Loucy (cell line): Measurements from ENCODE around the gene TXNDC17.
"Not testable (repeated sequence)": the region's sequence is repeated elsewhere in the genome, so short reads cannot be mapped to it uniquely, and the experiment has no call there.

Experiments
- H2AFZ ChIP-seq: fragments of 200-600 bp; sonication (generic); 2 replicates; pipeline ENCODE4 v1.6.0; 2016; ENCODE audit warnings: antibody characterized with exemption, mild to moderate bottlenecking, low read length, moderate library complexity
- H3F3A ChIP-seq: fragments of 200-600 bp; 2 replicates; pipeline ENCODE4 v1.6.0; 2016; ENCODE audit warnings: antibody characterized with exemption, low read depth, mild to moderate bottlenecking
- H3K27me3 ChIP-seq: fragments of 200-600 bp; sonication (generic); 2 replicates; pipeline ENCODE4 v1.6.1; 2014; ENCODE audit warnings: low read length, mild to moderate bottlenecking; ENCODE audit not compliant: insufficient read depth, poor library complexity, severe bottlenecking
- H3K36me3 ChIP-seq: fragments of 200-600 bp; sonication (generic); 2 replicates; pipeline ENCODE4 v1.6.1; 2016; ENCODE audit warnings: low read length; ENCODE audit not compliant: insufficient read depth
- H3K4me1 ChIP-seq: fragments of 200-600 bp; sonication (generic); 2 replicates; pipeline ENCODE4 v1.5.1; 2014; ENCODE audit warnings: low read length, mild to moderate bottlenecking; ENCODE audit not compliant: insufficient read depth, poor library complexity, severe bottlenecking
- H3K4me2 ChIP-seq: fragments of 200-600 bp; sonication (generic); 2 replicates; pipeline ENCODE4 v1.6.0; 2014; ENCODE audit warnings: antibody characterized with exemption, low read length, low read depth, mild to moderate bottlenecking; ENCODE audit not compliant: poor library complexity, severe bottlenecking
- H3K4me3 ChIP-seq: fragments of 200-600 bp; sonication (generic); 2 replicates; pipeline ENCODE4 v1.5.1; 2014; ENCODE audit warnings: low read length, mild to moderate bottlenecking, mixed read lengths; ENCODE audit not compliant: poor library complexity, severe bottlenecking
- H3K79me2 ChIP-seq: fragments of 200-600 bp; sonication (generic); 2 replicates; pipeline ENCODE4 v1.6.1; 2014; ENCODE audit warnings: low read length; ENCODE audit not compliant: insufficient read depth
- H3K9ac ChIP-seq: fragments of 200-600 bp; sonication (generic); 2 replicates; pipeline ENCODE4 v1.6.0; 2014; ENCODE audit warnings: mild to moderate bottlenecking, low read depth, low read length, moderate library complexity; ENCODE audit not compliant: poor library complexity, severe bottlenecking
- H3K9me2 ChIP-seq: fragments of 200-600 bp; sonication (generic); replicated peaks from 2 replicates; pipeline ENCODE4 v1.6.1; 2016; ENCODE audit warnings: low read depth, low read length, mixed read lengths
- H3K9me3 ChIP-seq: fragments of 200-600 bp; sonication (generic); 2 replicates; pipeline ENCODE4 v1.6.1; 2014; ENCODE audit warnings: mild to moderate bottlenecking, antibody characterized with exemption, low read length, low read depth; ENCODE audit not compliant: insufficient read depth
- H4K20me1 ChIP-seq: fragments of 200-600 bp; sonication (generic); 2 replicates; pipeline ENCODE4 v1.6.0; 2014; ENCODE audit warnings: antibody characterized with exemption, low read length, mild to moderate bottlenecking; ENCODE audit not compliant: insufficient read depth, poor library complexity, severe bottlenecking
- EZH2phosphoT487 ChIP-seq: fragments of 200-600 bp; IDR thresholded peaks from 2 replicates; pipeline ENCODE4 v1.6.1; 2018; ENCODE audit warnings: antibody characterized with exemption, mild to moderate bottlenecking, moderate library complexity, borderline replicate concordance
- TF ChIP-seq, protein P1 (sequence below): fragments of 200-600 bp; sonication (generic); conservative IDR thresholded peaks from 2 replicates; pipeline ENCODE4 v1.5.1; 2014; ENCODE audit warnings: mild to moderate bottlenecking, antibody characterized with exemption, low read length

The TXNDC17 gene

DNA sequence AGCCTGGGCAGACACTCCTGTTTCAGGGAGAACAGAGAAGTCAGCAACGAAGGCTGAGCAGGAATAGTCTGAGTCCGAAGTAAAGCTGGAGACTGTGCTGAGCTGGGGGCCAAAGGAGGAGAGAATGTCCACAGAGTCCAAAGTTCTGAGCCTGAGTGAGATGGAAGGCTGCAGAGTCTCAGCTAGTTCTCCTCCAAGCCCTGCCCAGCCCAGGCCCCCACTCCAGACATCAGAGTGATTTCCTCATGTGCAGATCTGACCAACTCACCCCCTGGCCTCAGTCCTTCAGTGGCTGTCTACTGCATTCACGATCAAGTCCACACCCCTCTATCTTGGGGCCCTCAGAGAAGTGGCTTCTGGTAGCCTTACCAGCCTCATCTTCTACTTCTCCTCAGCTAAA is 50.7 kb downstream of the TXNDC17 start:
- no peaks in the 10 kb centered on the region for H3K36me3 ChIP-seq
- H3K4me1 ChIP-seq: no peaks in the 10 kb centered on the region
- H4K20me1 ChIP-seq: no peaks in the 10 kb centered on the region
- no peaks in the 10 kb centered on the region for H3F3A ChIP-seq
- no peak for TF ChIP-seq EZH2phosphoT487
- TF ChIP-seq, protein P1, sequence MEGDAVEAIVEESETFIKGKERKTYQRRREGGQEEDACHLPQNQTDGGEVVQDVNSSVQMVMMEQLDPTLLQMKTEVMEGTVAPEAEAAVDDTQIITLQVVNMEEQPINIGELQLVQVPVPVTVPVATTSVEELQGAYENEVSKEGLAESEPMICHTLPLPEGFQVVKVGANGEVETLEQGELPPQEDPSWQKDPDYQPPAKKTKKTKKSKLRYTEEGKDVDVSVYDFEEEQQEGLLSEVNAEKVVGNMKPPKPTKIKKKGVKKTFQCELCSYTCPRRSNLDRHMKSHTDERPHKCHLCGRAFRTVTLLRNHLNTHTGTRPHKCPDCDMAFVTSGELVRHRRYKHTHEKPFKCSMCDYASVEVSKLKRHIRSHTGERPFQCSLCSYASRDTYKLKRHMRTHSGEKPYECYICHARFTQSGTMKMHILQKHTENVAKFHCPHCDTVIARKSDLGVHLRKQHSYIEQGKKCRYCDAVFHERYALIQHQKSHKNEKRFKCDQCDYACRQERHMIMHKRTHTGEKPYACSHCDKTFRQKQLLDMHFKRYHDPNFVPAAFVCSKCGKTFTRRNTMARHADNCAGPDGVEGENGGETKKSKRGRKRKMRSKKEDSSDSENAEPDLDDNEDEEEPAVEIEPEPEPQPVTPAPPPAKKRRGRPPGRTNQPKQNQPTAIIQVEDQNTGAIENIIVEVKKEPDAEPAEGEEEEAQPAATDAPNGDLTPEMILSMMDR: no peak
- no peaks in the 10 kb centered on the region for H3K27me3 ChIP-seq
- no peak overlapping the region for H3K4me2 ChIP-seq
- H3K79me2 ChIP-seq: no peaks in the 10 kb centered on the region
- H2AFZ ChIP-seq: no peak overlapping the region
- no peaks in the 10 kb centered on the region for H3K9me3 ChIP-seq
- no peak overlapping the region for H3K9ac ChIP-seq
- no peak overlapping the region for H3K4me3 ChIP-seq
- no peaks in the 10 kb centered on the region for H3K9me2 ChIP-seq

DNA sequence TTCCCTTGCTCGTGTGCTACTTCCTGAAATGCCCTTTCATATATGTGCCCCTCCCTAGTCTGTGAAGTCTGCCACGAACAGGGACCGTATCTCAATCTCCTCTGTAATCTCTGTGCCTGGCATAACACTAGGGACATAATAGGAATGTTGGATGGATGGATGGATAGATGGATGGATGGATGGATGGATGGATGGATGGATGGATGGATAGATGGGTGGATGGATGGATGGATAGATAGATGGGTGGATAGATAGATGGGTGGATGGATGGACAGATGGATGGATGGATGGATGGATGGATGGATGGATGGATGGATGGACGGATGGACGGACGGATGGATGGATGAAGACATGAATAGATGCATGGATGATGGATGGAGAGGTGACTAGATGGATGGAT is 51.1 kb downstream of the TXNDC17 start:
- not testable (repeated sequence) for H3K4me3 ChIP-seq, H3K27me3 ChIP-seq, H3K36me3 ChIP-seq, H2AFZ ChIP-seq, H3F3A ChIP-seq, H3K9me2 ChIP-seq, H4K20me1 ChIP-seq, H3K4me2 ChIP-seq, H3K9ac ChIP-seq, H3K9me3 ChIP-seq, H3K79me2 ChIP-seq, H3K4me1 ChIP-seq
